ENCODE measurements around the gene PABPN1L.

DNA sequence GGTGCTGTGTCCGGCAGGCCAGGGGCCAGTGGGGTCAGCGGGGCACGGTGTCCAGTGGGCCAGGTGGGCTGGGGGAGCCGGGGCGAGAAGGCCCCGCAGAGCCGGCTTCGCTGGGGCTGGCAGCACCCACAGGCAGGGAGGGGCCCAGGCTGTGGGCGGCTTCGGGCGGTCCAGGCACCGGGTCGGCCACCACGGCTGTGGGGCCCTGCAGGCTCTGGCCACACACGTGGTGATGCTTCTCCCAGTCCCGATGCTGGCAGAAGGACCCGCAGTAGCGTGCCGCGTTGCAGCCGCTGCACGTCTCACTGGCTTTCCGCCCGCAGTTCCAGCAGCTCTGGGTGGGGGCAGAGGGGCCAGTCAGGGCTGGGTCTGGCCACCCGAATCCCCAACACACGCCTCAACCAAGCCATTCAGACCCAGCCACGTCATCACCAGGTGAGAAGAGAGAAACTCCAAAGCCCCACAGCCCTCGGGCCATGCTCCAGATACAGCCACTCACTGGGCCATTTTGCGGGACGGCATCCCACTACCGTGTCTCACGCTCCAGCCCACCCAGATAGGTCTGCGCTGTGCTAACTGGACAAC lies 10.6 kb upstream of the PABPN1L start:
- no peak for TF ChIP-seq POLR2A (IDR thresholded peaks at IDR 0.05)
- TF ChIP-seq, protein P1, sequence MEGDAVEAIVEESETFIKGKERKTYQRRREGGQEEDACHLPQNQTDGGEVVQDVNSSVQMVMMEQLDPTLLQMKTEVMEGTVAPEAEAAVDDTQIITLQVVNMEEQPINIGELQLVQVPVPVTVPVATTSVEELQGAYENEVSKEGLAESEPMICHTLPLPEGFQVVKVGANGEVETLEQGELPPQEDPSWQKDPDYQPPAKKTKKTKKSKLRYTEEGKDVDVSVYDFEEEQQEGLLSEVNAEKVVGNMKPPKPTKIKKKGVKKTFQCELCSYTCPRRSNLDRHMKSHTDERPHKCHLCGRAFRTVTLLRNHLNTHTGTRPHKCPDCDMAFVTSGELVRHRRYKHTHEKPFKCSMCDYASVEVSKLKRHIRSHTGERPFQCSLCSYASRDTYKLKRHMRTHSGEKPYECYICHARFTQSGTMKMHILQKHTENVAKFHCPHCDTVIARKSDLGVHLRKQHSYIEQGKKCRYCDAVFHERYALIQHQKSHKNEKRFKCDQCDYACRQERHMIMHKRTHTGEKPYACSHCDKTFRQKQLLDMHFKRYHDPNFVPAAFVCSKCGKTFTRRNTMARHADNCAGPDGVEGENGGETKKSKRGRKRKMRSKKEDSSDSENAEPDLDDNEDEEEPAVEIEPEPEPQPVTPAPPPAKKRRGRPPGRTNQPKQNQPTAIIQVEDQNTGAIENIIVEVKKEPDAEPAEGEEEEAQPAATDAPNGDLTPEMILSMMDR (IDR thresholded peaks at IDR 0.05) = no peak

Data from right lobe of liver (tissue), 4 donors.